Measurements from ENCODE around the gene KRTAP10-4.
"Not testable (repeated sequence)": the region's sequence is repeated elsewhere in the genome, so short reads cannot be mapped to it uniquely, and the experiment has no call there.

Gene KRTAP10-4

DNA sequence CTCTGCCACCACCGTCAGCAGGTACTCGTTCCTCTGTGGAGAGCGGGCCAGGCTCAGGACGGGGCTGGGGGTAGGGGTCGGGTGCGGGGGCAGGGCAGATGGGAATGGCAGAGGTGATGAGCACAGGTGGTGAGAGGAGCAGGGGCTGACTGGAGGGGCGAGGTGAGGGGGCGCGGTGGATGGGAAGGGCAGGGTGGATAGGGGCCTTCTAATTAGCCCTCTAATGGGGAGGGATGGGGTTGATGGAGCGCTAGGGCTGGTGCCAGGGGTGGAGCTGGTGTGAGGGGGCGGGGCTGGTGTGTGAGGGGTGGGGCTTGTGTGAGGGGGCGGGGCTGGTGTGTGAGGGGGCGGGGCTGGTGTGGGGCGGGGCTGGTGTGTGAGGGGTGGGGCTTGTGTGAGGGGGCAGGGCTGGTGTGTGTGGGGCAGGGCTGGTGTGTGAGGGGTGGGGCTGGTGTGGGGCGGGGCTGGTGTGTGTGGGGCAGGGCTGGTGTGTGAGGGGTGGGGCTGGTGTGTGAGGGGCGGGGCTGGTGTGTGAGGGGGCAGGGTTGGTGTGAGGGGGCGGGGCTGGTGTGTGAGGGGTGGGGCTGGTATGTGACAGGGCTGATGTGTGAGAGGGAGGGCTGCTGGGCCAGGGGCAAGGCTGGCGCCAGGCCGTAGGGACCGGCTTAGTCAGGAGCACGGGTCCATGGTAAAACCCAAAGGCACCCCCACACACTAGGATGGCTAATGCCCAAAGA, 39.5 kb upstream of the KRTAP10-4 start:
- no peak for DNase-seq (ENCODE audit: low read depth)

- no peak for DNase-seq (ENCODE audit: low read depth)
These were observed 38.8 kb upstream of the KRTAP10-4 start for GRCh38 chr21:44534688-44535087.

- DNase-seq (ENCODE audit: low read depth): no peak
These were observed 37.6 kb upstream of the KRTAP10-4 start for GRCh38 chr21:44535963-44536362.

GRCh38 chr21:44537930-44538911, 35.3 kb upstream of the KRTAP10-4 start:
- no peak for DNase-seq (ENCODE audit: low read depth)

- no peak for DNase-seq (ENCODE audit: low read depth)
These were observed 34.5 kb upstream of the KRTAP10-4 start for GRCh38 chr21:44539046-44539445.

DNA sequence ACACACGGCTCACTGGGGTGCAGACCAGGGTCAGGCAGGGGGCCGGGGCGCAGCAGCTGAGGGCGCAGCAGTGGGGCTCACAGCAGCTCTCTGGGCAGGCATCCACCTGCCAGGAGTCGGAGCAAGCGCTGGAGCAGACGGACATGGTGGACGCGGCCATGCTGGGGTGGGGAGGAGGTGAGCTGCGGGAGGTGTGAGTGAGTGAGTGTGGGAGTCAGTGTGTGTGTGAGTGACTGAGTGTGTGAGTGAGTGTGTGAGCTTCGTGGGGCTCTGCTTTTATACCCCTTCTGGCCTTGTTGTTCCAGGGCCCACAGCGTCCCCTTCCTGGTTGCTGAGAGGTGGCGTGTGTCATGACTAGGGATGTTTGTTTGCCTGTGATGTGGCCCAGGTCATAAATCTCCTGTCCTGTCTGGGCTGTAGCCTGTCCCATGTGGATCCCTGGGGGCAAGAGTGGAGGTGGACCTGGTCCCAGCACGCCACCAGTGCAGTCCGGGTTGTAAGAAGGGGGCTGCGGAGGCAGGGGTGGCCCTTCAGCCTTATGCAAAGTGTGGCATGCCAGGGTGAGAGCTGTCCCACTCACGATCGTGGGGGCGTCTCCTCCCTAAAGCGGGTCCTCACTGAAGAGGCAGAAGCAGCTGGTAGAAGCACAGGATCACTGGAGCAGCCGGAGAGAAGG, 33.4 kb upstream of the KRTAP10-4 start, which contains the start of gene KRTAP10-1:
KRTAP10-1 (minus strand) TSS at position 205 of the 676 bp plus-strand sequence; CDS start at position 160, 45 bp downstream.
- no peak for DNase-seq (ENCODE audit: low read depth)

- DNase-seq (ENCODE audit: low read depth): no peak
These were observed 32.7 kb upstream of the KRTAP10-4 start for GRCh38 chr21:44540741-44541288.

GRCh38 chr21:44542716-44543115, 30.8 kb upstream of the KRTAP10-4 start:
- DNase-seq (ENCODE audit: low read depth): no peak

DNA sequence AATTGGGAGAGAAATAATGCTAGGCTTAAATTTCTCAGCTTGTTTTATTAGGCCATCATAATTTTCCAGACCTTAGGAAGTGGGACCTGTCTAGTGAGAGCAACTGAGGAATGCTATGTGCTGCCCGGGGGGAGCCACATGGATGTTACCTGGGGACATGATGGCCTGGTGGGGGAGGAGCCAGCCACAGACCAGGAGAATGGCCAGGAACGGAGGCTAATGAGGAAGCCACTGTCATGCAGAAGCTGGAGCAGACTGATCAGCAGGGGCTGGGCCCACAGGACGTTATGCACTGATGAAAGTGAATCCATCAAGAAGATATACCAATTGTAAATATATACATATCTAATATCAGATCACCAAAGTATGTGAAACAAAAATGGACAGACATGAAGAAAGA, 29.0 kb upstream of the KRTAP10-4 start:
- DNase-seq (ENCODE audit: low read depth): no peak

DNA sequence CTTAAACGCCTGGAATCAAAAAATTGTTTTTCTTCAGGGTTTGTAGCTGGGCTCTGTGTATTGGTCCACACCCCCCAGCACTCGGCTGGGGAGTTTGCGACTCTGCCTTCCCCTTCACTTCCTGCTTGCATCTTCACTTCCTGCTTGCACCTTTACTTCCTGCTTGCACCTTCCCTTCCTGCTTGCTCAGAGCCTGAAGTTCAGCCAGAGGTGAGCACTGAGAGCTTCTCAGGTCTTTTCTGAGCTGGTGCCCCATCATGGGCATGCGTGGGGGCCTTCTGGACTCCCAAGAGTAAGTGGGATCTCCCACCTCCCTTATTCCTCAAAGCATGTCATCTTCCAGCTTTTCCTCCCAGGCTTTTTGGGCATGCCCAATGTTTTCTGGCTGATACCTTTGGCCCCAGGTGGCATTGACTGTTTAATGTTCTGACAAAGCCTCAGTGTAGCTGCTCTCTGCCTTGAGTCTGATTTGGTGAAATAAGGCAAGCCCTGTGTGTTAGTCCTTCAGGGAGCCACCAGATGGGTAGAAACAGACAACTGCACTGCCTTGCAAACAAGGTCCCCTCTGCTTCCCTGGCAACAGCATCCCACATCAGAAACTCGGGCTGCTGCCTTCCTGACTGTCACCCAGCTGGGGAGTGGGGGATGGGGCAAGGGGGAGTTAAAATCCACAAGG, 25.7 kb upstream of the KRTAP10-4 start:
- no peak for DNase-seq (ENCODE audit: low read depth)

- no peak for DNase-seq (ENCODE audit: low read depth)
These were observed 25.1 kb upstream of the KRTAP10-4 start for GRCh38 chr21:44548381-44548780.

GRCh38 chr21:44548922-44549321, 24.6 kb upstream of the KRTAP10-4 start:
- no peak for DNase-seq (ENCODE audit: low read depth)

DNA sequence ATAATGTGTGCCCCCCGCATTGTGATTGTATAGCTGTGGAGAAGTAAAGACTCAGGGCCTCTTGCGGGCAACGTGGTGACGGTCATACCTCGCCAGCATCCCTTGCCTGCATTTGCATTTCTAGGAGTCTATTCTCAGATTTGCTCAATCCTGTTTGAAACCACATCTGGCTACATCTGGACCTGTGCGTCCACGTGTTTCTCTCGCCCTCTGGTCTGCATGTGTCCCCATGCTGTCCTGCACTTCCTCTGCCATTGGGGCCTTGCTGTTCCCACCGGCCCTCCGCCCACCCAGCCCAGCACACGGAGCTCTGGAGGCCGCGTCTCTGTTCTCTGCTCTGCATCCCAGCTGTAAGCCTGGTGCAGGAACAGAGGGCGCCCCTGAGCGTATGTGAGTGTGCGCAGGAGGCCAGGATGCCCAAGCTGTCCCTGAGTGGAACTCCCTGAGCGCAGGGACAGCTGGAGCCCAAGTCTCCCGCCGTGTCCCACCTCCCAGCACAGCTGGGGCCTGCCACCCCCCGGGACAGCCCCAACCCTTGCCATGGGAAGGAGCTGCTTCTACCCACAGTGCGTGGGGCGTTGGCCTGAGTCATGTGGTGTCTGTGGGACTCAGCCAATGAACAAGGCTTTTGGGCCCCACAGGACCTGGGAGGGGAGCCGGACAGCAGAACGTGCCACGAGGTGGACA, 23.9 kb upstream of the KRTAP10-4 start:
- no peak for DNase-seq (ENCODE audit: low read depth)

DNA sequence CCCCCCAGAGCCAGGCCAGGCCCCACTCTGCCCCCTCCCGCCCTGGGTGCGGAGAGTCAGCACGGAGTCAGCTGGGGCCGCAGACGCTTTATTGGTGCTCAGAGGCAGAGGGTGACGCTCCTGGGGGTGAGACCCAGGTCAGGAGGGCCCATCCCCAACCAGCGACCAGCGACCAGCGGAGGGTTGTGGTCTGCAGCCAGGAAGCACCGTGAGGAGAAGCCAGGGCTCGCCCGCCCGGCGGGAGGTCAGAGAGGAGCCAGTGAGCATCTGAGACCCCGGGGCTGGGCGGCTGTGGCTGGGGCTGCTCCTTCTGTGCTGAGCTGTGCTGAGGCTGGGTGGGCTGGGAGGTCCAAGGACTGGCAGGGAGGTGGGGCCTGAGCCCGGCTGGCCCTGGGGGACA, 23.2 kb upstream of the KRTAP10-4 start:
- DNase-seq (ENCODE audit: low read depth): not testable (repeated sequence)

DNA sequence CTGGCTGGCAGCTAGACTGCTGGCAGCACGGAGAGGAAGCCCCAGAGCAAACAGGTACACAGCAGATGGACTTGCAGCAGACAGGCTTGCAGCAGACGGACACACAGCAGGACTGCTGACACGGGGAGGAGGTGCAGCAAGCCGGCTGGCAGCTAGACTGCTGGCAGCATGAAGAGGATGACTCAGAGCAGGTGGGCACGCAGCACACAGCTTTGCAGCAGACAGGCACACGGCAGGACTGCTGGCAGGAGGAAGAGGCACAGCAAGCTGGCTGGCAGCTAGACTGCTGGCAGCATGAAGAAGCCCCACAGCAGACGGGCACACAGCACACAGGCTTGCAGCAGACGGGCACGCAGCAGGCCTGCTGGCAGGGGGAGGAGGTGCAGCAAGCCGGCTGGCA, 22.7 kb upstream of the KRTAP10-4 start:
- no peak for DNase-seq (ENCODE audit: low read depth)

DNA sequence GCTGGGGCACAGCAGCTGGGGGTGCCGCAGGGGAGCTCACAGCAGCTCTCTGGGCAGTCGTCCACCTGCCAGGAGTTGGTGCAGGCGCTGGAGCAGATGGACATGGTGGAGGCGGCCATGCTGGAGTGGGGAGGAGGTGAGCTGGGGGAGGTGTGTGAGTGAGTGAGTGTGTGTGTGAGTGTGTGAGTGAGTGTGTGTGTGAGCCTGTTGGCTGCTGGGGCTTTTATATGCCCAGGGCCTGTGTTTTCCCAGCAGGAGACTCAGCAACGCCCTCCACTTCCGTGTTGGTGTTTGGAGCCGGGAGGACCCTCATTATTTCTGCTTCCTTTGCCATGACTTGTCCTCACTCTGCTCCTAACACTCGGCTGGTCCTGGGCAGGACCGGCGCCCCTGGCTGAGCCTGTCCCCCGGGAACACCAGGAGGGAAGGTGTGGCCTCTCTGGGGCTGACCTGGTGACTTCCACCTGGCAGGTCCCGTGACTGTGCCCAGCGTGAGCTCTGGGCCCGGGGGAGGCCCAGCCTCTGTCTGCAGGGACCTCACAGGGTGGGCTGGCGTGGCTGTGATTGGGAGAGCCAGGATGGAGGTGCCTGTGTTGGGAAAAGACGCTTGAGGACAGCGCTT, 22.1 kb upstream of the KRTAP10-4 start, which contains the start of gene KRTAP10-2:
KRTAP10-2 (minus strand) TSS at position 166 of the 622 bp plus-strand sequence; CDS start at position 119, 47 bp downstream.
- DNase-seq (ENCODE audit: low read depth): no peak

GRCh38 chr21:44552136-44552535, 21.4 kb upstream of the KRTAP10-4 start:
- no peak for DNase-seq (ENCODE audit: low read depth)

DNA sequence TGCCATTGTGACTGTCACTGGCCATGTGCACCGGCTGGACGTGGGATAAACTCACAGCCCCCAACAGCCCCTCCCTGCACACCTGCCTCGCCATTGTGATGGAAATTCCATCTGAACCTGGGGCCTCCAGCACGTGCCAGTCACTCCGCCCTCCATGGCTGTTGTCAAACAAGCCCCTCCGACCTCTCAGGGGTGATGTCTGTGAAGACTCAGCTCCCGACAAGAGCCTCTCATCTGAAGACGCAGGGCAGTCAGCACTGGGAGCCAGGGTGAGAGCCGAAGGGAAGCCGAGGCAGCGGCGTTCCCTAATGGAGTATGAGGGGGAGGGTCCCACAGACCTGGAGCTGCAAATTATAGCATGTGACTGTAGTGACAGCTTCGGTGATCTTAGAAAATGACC, 20.8 kb upstream of the KRTAP10-4 start:
- DNase-seq (ENCODE audit: low read depth): no peak

- DNase-seq (ENCODE audit: low read depth): no peak
These were observed 18.2 kb upstream of the KRTAP10-4 start for GRCh38 chr21:44555200-44555875.

- no peak for DNase-seq (ENCODE audit: low read depth)
These were observed 16.6 kb upstream of the KRTAP10-4 start for GRCh38 chr21:44556879-44557278.
